PC-3 (cell line): ENCODE results near the gene TBC1D16. TPM values are rescaled to one million over a fixed set of nuclear protein-coding genes. Genes with fewer than 3 reads are reported as not detected.

ENCODE experiments used
- ATAC-seq: fragments of 200-7000 bp; cut with Tn5 transposase; 2 replicates; pipeline ENCODE4 v1.9.1; 2020; ENCODE audit warnings: mild to moderate bottlenecking, moderate library complexity
- BruUV-seq: library from RNA; stranded (reverse); fragments of 400-500 nt; replicated peaks from 2 replicates; lab custom pipeline; 2021; lab: Mats Ljungman, UMichigan
- CTCF ChIA-PET: fragments of 300-600 bp; sonication (Branson Sonifier 250); formaldehyde crosslinking; loops from one replicate; lab custom pipeline; 2022; ENCODE audit warnings: antibody characterized with exemption; lab: Charles Lee
- POLR2A ChIA-PET: fragments of 300-600 bp; sonication (Branson Sonifier 250); formaldehyde crosslinking; loops from one replicate; lab custom pipeline; 2022; ENCODE audit warnings: antibody characterized with exemption; ENCODE audit not compliant: unreplicated experiment; lab: Charles Lee
- DNase-seq: peaks from one replicate; pipeline ENCODE4 v3.0.0-alpha.2; 2015
- H2AFZ ChIP-seq: fragments of 300-600 bp; sonication (generic); 2 replicates; pipeline ENCODE4 v1.6.0; 2016; ENCODE audit warnings: antibody characterized with exemption, low read length
- H3F3A ChIP-seq: fragments of 300-600 bp; sonication (generic); one replicate; pipeline ENCODE4 v1.6.0; 2017; ENCODE audit warnings: antibody characterized with exemption, low read length, control low read depth, mild to moderate bottlenecking; ENCODE audit not compliant: unreplicated experiment
- H3K27ac ChIP-seq: fragments of 300-600 bp; sonication (generic); 2 replicates; pipeline ENCODE4 v1.5.1; 2016; ENCODE audit warnings: mild to moderate bottlenecking, low read length
- H3K27me3 ChIP-seq: fragments of 300-600 bp; sonication (generic); 2 replicates; pipeline ENCODE4 v1.6.1; 2016; ENCODE audit warnings: low read length, mixed read lengths
- H3K36me3 ChIP-seq: fragments of 300-600 bp; sonication (generic); 2 replicates; pipeline ENCODE4 v1.6.1; 2016; ENCODE audit warnings: low read depth, mixed run types, low read length, mixed read lengths
- H3K4me1 ChIP-seq: fragments of 300-600 bp; sonication (generic); 2 replicates; pipeline ENCODE4 v1.5.1; 2016; ENCODE audit warnings: low read length; ENCODE audit not compliant: insufficient read depth
- H3K4me2 ChIP-seq: fragments of 300-600 bp; sonication (generic); 2 replicates; pipeline ENCODE4 v1.6.0; 2016; ENCODE audit warnings: low read length
- H3K4me3 ChIP-seq: fragments of 300-600 bp; sonication (generic); 2 replicates; pipeline ENCODE4 v1.5.1; 2016; ENCODE audit warnings: mild to moderate bottlenecking, low read length, mixed read lengths
- H3K79me2 ChIP-seq: fragments of 300-600 bp; sonication (generic); 2 replicates; pipeline ENCODE4 v1.6.1; 2017; ENCODE audit warnings: low read length, mixed read lengths
- H3K9ac ChIP-seq: fragments of 300-600 bp; sonication (generic); 2 replicates; pipeline ENCODE4 v1.6.0; 2016; ENCODE audit warnings: mild to moderate bottlenecking, low read length
- H3K9me2 ChIP-seq: fragments of 300-600 bp; sonication (generic); replicated peaks from 2 replicates; pipeline ENCODE4 v1.6.1; 2016; ENCODE audit warnings: mixed run types, low read length, mixed read lengths
- H3K9me3 ChIP-seq: fragments of 300-600 bp; sonication (generic); 2 replicates; pipeline ENCODE4 v1.6.1; 2016; ENCODE audit warnings: low read length, mixed read lengths
- H4K20me1 ChIP-seq: fragments of 300-600 bp; sonication (generic); 2 replicates; pipeline ENCODE4 v1.6.1; 2016; ENCODE audit warnings: low read length, mixed read lengths
- CTCF ChIP-seq: fragments of 300-600 bp; sonication (generic); conservative IDR thresholded peaks from 2 replicates; pipeline ENCODE4 v1.5.1; 2017; ENCODE audit warnings: antibody characterized with exemption, low read depth, mild to moderate bottlenecking, low read length
- EZH2 ChIP-seq: fragments of 300-600 bp; sonication (generic); IDR thresholded peaks from one replicate; pipeline ENCODE4 v1.6.1; 2017; ENCODE audit warnings: antibody characterized with exemption, mild to moderate bottlenecking, low read length; ENCODE audit not compliant: unreplicated experiment
- EZH2phosphoT487 ChIP-seq: fragments of 300-600 bp; sonication (generic); IDR thresholded peaks from 2 replicates; pipeline ENCODE4 v1.6.1; 2018; ENCODE audit warnings: mild to moderate bottlenecking, antibody characterized with exemption, low read length, borderline replicate concordance
- intact Hi-C: fragments of 100-400 bp; cut with micrococcal nuclease; formaldehyde crosslinking; loops from 2 replicates; pipeline ENCODE4 v1.9.0; 2023
- total RNA-seq: library from RNA; depleted of rRNA; stranded (reverse); fragments of >200 nt; gene quantifications from 2 replicates; pipeline ENCODE4 v1.2.3, GENCODE V29; 2014

TBC1D16 gene
- total RNA-seq, 1 experiment from 2014 or later, result 23.7 TPM

GRCh38 chr17:79993390-79994227, 42.1 kb downstream of the TBC1D16 start:
- H3K4me2 ChIP-seq, result no peak overlapping the region
- H3F3A ChIP-seq, result no peaks in the 10 kb centered on the region
- H3K4me1 ChIP-seq, result peaks cover 25% of the 10 kb centered on the region
- no peaks in the 10 kb centered on the region for H3K36me3 ChIP-seq
- intact Hi-C loops, result loop anchor here (5.0 kb wide), 2 partner anchors 76 to 241 kb away; no protein-coding TSS in a partner anchor
- no peaks in the 10 kb centered on the region for H3K9me2 ChIP-seq
- no TSS peak for BruUV-seq
- no peak for DNase-seq
- ChIA-PET POLR2A (no interaction called here), CTCF (interaction anchor here (0.6 to 1.0 kb wide), 2 partner anchors 108 to 254 kb away, joined by 3 read pairs; partner anchors contain the start of gene GAA)
- H2AFZ ChIP-seq, result no peak overlapping the region
- TF ChIP-seq EZH2, result no peak
- no peaks in the 10 kb centered on the region for H3K27me3 ChIP-seq
- ATAC-seq, result no peak
- no peak overlapping the region for H3K9ac ChIP-seq
- no peak overlapping the region for H3K4me3 ChIP-seq
- no peaks in the 10 kb centered on the region for H3K9me3 ChIP-seq
- no peaks in the 10 kb centered on the region for H4K20me1 ChIP-seq
- no peak overlapping the region for H3K27ac ChIP-seq
- no peaks in the 10 kb centered on the region for H3K79me2 ChIP-seq

- Histone ChIP-seq H2AFZ (peak overlapping the region; percentile 88), H3F3A (peaks cover under 1% of the 10 kb centered on the region), H3K79me2 (no peaks in the 10 kb centered on the region), H3K36me3 (no peaks in the 10 kb centered on the region), H3K4me1 (peaks cover 31% of the 10 kb centered on the region), H3K27me3 (no peaks in the 10 kb centered on the region), H3K9me3 (no peaks in the 10 kb centered on the region), H3K9me2 (no peaks in the 10 kb centered on the region), H3K27ac (no peak overlapping the region), H3K9ac (0 out of 2 replicates have a peak overlapping the region, but pooled peaks have one; percentile 73), H3K4me2 (peak overlapping the region; percentile 96), H4K20me1 (no peaks in the 10 kb centered on the region), H3K4me3 (peak overlapping the region; percentile 74)
- POLR2A ChIA-PET, result interaction anchor here (0.6 kb wide), 1 partner anchor 267 kb away, joined by 3 read pairs; no protein-coding TSS in a partner anchor
- ATAC-seq, result peak; percentile 3
- TF ChIP-seq CTCF (no peak), EZH2phosphoT487 (no peak), EZH2 (no peak)
- intact Hi-C loops, result loop anchor here (1.0 to 5.0 kb wide), 3 partner anchors 76 to 241 kb away; no protein-coding TSS in a partner anchor
- TSS peak; percentile 44 for BruUV-seq
- DNase-seq, result no peak
- CTCF ChIA-PET, result interaction anchor here (0.6 to 1.3 kb wide), 4 partner anchors 149 to 204 kb away, joined by 3 to 9 read pairs (median 6); partner anchors contain the start of gene CBX4
Observed at GRCh38 chr17:79992649-79993389, 42.9 kb downstream of the TBC1D16 start.
